ENCODE data around the gene KCNQ1OT1.

The KCNQ1OT1 gene

GRCh38 chr11:2566223-2567025, 133.4 kb downstream of the KCNQ1OT1 start:
- peak; percentile 49 for DNase-seq

GRCh38 chr11:2565447-2566222, 134.2 kb downstream of the KCNQ1OT1 start:
- DNase-seq = peak; percentile 61

- no peak for DNase-seq
Observed at GRCh38 chr11:2564588-2565425, 135.0 kb downstream of the KCNQ1OT1 start.

GRCh38 chr11:2564008-2564530, 135.7 kb downstream of the KCNQ1OT1 start:
- DNase-seq = peak; percentile 31

GRCh38 chr11:2563213-2564007, 136.4 kb downstream of the KCNQ1OT1 start:
- peak; percentile 54 for DNase-seq

GRCh38 chr11:2562890-2563212, 136.9 kb downstream of the KCNQ1OT1 start:
- DNase-seq = no peak

GRCh38 chr11:2561696-2562581, 137.9 kb downstream of the KCNQ1OT1 start:
- DNase-seq = peak; percentile 60

- peak; percentile 49 for DNase-seq
Observed at GRCh38 chr11:2559527-2560311, 140.1 kb downstream of the KCNQ1OT1 start.

GRCh38 chr11:2558861-2559526, 140.8 kb downstream of the KCNQ1OT1 start:
- DNase-seq = peak; percentile 43

GRCh38 chr11:2558397-2558796, 141.4 kb downstream of the KCNQ1OT1 start:
- DNase-seq = peak; percentile 60
